Measurements from ENCODE around the gene CASD1. TPM values are rescaled to one million over a fixed set of nuclear protein-coding genes. Genes with fewer than 3 reads are reported as not detected.

The CASD1 gene
- total RNA-seq, 4 donors from 2014 or later = 8.5 to 72.6 (median 25.0) TPM

DNA sequence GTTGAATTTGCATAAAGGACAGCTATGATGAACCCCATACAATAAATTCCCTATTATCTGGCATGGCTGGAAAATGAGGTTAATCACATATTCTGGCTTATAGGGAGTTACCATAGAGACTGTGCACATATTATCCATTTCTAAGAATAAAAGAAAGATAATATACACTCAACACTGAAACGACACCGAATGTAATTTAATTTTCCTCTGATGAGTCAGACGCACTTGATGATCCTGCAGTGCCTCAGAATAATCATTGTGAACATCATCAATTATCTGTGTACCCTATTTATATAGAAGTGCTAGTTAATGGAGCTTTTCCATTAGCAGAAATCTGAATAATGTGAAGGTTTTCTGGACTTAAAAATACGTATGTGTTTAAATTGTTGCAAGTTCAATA lies 86.1 kb downstream of the CASD1 start:
- no peak for DNase-seq
- TF ChIP-seq, protein P1, sequence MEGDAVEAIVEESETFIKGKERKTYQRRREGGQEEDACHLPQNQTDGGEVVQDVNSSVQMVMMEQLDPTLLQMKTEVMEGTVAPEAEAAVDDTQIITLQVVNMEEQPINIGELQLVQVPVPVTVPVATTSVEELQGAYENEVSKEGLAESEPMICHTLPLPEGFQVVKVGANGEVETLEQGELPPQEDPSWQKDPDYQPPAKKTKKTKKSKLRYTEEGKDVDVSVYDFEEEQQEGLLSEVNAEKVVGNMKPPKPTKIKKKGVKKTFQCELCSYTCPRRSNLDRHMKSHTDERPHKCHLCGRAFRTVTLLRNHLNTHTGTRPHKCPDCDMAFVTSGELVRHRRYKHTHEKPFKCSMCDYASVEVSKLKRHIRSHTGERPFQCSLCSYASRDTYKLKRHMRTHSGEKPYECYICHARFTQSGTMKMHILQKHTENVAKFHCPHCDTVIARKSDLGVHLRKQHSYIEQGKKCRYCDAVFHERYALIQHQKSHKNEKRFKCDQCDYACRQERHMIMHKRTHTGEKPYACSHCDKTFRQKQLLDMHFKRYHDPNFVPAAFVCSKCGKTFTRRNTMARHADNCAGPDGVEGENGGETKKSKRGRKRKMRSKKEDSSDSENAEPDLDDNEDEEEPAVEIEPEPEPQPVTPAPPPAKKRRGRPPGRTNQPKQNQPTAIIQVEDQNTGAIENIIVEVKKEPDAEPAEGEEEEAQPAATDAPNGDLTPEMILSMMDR (IDR thresholded peaks at IDR 0.05) = no peak
- TF ChIP-seq POLR2A (IDR thresholded peaks at IDR 0.05) = no peak

GRCh38 chr7:94600267-94600666 lies 90.7 kb downstream of the CASD1 start:
- no peak overlapping the region for H3K27ac ChIP-seq
- no peaks in the 10 kb centered on the region for H3K4me1 ChIP-seq
- no peaks in the 10 kb centered on the region for H3K9me3 ChIP-seq
- H3K36me3 ChIP-seq = no peaks in the 10 kb centered on the region
- no peak for DNase-seq
- intact Hi-C loops (cut with DNase I; ENCODE audit: low total_unique reads) = no loop called here
- no peaks in the 10 kb centered on the region for H3K27me3 ChIP-seq
- TF ChIP-seq, protein P1 (IDR thresholded peaks at IDR 0.05) = no peak
- no peak for TF ChIP-seq POLR2A (IDR thresholded peaks at IDR 0.05)
- no peak overlapping the region for H3K4me3 ChIP-seq

More for the DNA sequence above, 86.1 kb downstream of the CASD1 start:
- intact Hi-C loops (cut with DNase I; ENCODE audit: low total_unique reads) = no loop called here
- Histone ChIP-seq H3K9me3 (no peaks in the 10 kb centered on the region), H3K27ac (no peak overlapping the region), H3K4me1 (no peaks in the 10 kb centered on the region), H3K27me3 (no peaks in the 10 kb centered on the region), H3K4me3 (no peak overlapping the region), H3K36me3 (no peaks in the 10 kb centered on the region)

- Histone ChIP-seq H3K4me3 (no peak overlapping the region), H3K27ac (no peak overlapping the region), H3K4me1 (no peaks in the 10 kb centered on the region), H3K36me3 (no peaks in the 10 kb centered on the region), H3K27me3 (no peaks in the 10 kb centered on the region), H3K9me3 (no peaks in the 10 kb centered on the region)
- DNase-seq = no peak
- TF ChIP-seq POLR2A (IDR thresholded peaks at IDR 0.05) = no peak
- TF ChIP-seq, protein P1 (IDR thresholded peaks at IDR 0.05) = no peak
- intact Hi-C loops (cut with DNase I; ENCODE audit: low total_unique reads) = no loop called here
Measured at GRCh38 chr7:94602181-94602580, 92.6 kb downstream of the CASD1 start.

- H3K4me3 ChIP-seq = no peak overlapping the region
- no peaks in the 10 kb centered on the region for H3K36me3 ChIP-seq
- no peak for TF ChIP-seq POLR2A (IDR thresholded peaks at IDR 0.05)
- TF ChIP-seq, protein P1 (IDR thresholded peaks at IDR 0.05) = no peak
- H3K27me3 ChIP-seq = no peaks in the 10 kb centered on the region
- no peak for DNase-seq
- no peaks in the 10 kb centered on the region for H3K9me3 ChIP-seq
- intact Hi-C loops (cut with DNase I; ENCODE audit: low total_unique reads) = no loop called here
- no peaks in the 10 kb centered on the region for H3K4me1 ChIP-seq
- no peak overlapping the region for H3K27ac ChIP-seq
Measured at GRCh38 chr7:94605031-94605430, 95.4 kb downstream of the CASD1 start.

Small RNA genes within 50 kb of the gene (small RNA-seq; reads per million reads assigned to genes)
- not detected for gene RNU6-1328P

Other genes starting within 250 kb of the CASD1 start
- gene COL1A2, start 114.9 kb upstream of the CASD1 start, total RNA-seq = over 10,000 TPM in 1 of 4 donors, 100 to 1,000 TPM in 2, 10 to 100 TPM in 1; 59.1 to 10,885 (median 259) TPM
- gene SGCE, start 146.3 kb downstream of the CASD1 start, total RNA-seq = 100 to 1,000 TPM; 118 to 790 (median 182) TPM